Ovary (tissue), 3 donors: ENCODE data around the gene MPP1.

Experiments
- CTCF ChIP-seq, 3 donors: fragments of 450-650 bp in 2 of 3; fragments of 200-600 bp in 1 of 3; IDR thresholded peaks; one replicate each; pipeline versions ENCODE4 v1.5.1 to v1.8.0; 2016 to 2022; ENCODE audit warnings: antibody characterized with exemption in 3 of 3, mild to moderate bottlenecking in 1 of 3
- POLR2A ChIP-seq: fragments of 450-650 bp; IDR thresholded peaks from one replicate; pipeline ENCODE4 v1.6.1; 2017; ENCODE audit warnings: antibody characterized with exemption, mild to moderate bottlenecking, moderate library complexity
- donor health status: DM: no; HTN: no; CAD: no.

GRCh38 chrX:154833746-154834274 is 28.5 kb upstream of the MPP1 start:
- TF ChIP-seq CTCF (IDR thresholded peaks at IDR 0.05) (no peak), POLR2A (no peak)
